SK-MEL-5 (cell line): ENCODE measurements around the gene GULP1. TPM values are rescaled to one million over a fixed set of nuclear protein-coding genes. Genes with fewer than 3 reads are reported as not detected.
A peak's percentile ranks its signal among the peaks of the same experiment; 100 is the strongest.
"Not testable (repeated sequence)": the region's sequence is repeated elsewhere in the genome, so short reads cannot be mapped to it uniquely, and the experiment has no call there.

ENCODE experiments used
- DNase-seq: peaks from one replicate; pipeline ENCODE4 v3.0.0-alpha.2; 2016; ENCODE audit warnings: low read depth, low spot score
- in situ Hi-C: cut with HindIII; loops from 2 replicates; pipeline ENCODE4 v1.10.0; 2016; ENCODE audit warnings: low sequenced_read_pairs, high pct_unique_total_duplicates, low pct_unique_long_range_greater_than_20kb
- total RNA-seq: library from RNA; depleted of rRNA; stranded (reverse); fragments of >200 nt; shearing (Covaris generic); gene quantifications from 2 replicates; pipeline ENCODE4 v1.2.3, GENCODE V29; 2014

Gene GULP1
- total RNA-seq, 1 experiment from 2014 or later, result 34.6 TPM

DNA sequence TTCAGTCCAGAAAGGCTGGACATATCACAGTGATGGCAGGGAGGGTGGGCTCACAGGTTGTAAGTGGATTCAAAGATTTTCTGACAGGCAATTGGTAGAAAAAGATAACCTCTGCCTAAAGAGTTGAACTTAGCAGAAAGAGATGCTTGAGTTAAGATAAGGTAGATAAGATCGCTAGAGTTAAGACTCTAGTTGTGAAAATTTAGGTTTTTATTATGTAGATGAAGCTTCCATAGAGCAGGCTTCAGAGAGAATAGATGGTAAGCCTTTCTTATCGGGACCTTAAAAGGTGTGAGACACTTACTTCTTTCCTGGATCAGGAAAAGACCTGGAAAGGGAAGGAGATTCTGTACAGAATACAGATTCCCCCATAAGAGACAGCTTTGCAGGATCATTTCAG is 134.4 kb downstream of the GULP1 start:
- in situ Hi-C loops, result no loop called here

DNA sequence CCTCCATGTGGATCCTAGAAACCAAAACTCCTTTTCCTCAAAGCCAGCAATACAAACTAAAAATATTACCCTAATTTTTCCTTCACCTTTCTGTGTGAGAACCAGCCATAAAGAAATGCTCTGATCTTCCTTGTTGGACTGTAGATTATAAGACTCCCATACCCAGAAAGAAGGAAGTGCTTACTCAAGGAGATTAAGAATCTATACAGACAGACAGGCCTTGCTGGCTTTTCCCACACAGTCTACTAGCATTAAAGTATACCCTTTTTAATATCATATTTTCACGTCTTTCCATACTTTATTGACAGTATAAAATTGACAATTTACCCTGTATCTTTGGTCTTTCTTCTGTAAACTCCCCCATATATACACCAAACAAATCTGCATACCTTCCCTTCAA is 139.0 kb downstream of the GULP1 start:
- DNase-seq, result no peak
- in situ Hi-C loops, result no loop called here

More for the DNA sequence above, 134.4 kb downstream of the GULP1 start:
- DNase-seq, result no peak

DNA sequence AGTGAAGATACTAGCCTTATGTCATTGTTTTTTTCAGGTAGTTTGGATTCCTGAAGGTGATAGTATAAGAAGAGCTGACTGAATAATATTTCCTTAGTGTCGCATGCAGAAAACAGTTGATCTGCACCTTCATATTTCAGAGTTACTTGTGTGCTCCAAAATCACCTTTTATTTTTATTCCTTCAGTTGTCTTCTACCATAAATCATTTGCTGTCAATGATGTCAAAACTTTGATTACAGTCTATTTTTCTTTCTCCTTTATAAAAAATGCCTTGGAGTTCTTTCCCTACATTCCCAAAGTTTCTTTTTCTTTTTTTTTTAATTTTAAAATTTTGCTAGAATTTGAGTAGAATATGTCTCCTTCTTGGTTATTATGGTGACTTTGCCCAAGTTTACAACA is 142.3 kb downstream of the GULP1 start:
- in situ Hi-C loops, result no loop called here
- no peak for DNase-seq

DNA sequence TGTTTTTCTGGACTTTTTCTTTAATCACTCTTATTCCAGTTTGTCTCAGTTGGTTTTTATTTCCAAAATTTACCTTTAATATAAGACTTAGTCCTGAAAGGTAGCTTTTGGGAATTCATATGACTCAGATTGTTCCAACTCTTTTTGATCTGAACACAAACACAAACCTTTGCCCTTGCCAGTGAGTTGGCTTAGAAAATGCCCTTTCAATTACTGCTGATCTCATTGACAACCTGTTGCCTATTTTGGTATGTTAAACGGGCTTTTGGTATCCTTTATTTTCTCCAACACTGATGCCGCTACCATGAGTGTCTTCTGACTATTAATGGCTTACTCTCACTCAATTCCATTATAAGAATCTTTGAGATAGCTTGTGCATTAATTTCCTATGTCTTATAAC is 143.4 kb downstream of the GULP1 start:
- no peak for DNase-seq
- in situ Hi-C loops, result no loop called here

DNA sequence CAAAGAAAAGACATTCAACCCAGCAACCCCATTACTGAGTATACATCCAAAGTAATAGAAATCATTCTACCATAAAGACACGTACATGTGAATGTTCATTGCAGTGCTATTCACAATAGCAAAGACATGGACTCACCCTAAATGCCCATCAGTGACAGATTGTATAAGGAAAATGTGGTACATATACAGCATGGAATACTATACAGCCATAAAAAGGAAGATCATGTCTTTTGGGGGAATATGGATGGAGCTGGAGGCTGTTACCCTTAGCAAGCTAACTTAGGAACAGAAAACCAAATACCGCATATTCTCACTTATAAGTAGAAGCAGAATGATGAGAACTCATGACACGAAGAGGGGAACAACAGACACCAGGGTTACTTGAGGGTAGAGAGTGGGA is 145.9 kb downstream of the GULP1 start:
- in situ Hi-C loops, result no loop called here
- DNase-seq, result no peak

DNA sequence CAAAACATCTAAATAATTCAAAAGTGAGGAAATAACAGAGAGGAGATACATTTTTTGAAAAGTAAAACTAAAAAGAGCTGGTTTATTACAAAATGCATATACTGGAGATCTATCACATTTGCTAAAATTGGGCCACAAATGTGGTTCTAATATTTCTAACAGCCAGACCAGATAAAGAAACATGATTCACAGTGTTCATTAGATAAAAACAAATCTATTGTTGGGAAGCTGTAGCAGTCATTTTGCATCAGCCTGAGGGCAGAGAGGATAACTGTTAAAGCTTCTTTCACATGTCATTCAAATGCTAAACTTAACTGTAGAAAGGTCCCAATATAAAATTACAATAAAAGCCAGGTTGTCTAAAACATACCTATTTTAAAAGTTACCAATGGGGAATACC is 148.3 kb downstream of the GULP1 start:
- in situ Hi-C loops, result no loop called here
- DNase-seq, result peak; percentile 27

DNA sequence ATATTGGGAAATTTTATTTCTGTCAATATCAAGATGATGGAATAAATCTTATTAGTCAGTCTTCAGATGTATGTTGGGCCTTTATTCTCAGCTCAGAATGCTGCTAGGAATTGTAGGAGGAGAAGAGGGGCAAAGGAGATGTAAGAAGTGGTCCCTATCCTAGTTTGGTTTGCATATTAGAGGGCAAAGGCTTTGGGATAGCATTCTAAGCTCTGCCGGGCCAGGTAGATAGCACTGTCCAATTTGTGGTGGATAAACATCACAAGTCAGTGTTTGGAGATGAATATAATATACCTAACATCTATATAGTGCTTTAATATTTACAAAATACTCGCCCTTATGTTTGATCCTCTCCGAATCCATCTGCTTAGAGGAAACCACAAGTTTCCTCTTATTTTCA is 149.2 kb downstream of the GULP1 start:
- no peak for DNase-seq
- in situ Hi-C loops, result no loop called here

DNA sequence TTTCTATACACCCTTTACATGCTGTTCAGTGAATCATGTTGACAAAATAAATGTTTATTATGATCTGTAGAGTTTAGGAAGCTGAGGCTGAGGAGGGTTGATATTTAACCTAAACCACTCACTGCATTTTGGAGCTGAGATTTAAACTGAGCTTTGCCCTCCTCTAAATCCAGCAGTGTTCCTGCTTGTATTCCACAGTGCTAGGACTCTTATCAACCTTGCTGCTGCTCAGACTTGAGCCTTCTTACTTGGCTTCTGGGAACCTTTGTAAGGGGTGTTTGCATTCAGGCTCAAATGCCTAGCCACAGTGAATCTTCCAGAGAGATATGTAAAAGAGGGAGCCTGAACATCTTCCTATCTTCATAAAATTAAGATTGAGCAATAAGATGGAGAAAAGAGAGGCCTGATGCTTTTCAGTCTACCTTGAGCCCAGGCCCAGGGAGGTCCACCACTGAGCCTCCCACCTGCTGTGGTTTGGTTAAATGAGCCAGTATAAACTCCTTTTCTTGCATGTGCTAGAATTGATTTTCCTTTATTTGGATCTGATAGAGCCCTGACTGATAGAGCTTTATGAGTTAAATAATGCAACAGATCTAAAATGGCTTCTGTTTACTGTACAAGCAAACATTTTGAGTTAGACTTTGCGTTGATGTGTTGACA is 149.7 kb downstream of the GULP1 start:
- in situ Hi-C loops, result no loop called here
- DNase-seq, result no peak

DNA sequence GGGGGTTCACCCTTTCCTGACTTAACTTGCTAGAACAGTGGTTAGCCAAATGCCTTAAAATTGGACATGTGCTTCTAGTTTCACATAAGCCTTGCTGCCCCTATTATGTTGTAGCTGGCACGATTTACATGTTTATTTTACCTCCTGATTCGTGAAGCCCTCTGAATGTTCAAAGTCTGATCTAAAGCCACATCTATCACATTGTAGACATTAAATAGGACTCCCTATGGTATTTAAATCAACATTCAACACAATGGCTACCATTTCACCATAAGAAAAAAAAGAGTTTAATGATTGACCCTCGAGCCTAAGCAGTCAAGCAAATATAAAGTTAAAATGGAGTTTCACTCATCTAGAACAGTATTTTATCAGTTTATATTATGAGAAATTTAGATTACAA is 151.5 kb downstream of the GULP1 start:
- in situ Hi-C loops, result no loop called here

DNA sequence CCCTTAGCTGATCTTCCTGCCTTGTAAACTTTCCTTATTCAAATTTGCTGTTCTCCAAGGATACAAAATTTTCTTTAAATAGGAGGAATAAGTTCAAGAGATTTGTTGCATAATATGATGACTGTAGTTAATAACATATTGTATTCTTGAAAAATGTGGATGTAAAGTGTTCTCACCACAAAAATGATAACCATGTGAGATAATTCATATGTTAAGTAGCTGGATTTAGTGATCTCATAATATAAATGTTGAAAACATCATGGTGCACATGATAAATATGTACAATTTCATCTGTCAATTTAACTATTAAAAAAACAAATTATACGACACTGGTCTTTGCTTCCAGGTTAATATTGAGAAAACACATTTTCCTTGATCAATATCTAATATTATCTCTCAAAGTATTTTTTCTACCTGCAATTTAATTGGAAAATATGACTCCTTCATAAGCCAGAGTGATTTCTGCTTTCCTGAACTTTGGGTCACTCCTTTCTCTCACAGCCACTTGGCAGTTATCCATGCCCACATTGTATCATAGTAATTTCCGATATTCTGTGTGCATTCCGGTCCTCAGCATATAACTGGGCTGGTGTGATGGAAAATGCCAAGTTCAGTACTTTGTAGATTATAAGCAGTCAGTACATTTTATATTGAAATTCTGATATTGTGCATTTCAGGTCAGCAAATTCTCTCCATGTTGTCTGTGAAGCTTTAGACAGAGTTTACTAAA is 152.6 kb downstream of the GULP1 start:
- DNase-seq, result no peak
- in situ Hi-C loops, result no loop called here

More for the DNA sequence above, 151.5 kb downstream of the GULP1 start:
- DNase-seq, result no peak

DNA sequence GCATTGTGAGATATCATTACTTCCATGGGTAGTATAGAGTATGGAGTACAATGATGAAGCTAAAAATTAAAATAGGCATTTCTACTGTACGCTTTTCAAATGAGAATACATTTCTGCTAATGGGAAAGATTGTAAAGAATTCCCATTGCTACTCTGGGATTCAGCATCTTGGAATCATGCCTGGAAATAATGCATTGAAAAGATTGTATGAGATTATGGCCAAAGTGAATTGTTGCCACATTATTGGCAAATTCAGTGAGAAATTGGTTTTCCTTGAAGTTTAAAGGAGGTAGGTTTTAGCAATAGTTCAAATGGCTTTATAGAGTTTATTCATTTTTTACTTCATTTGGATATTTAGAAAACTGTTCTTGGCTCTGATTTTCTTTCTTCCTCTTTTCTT is 157.9 kb downstream of the GULP1 start:
- in situ Hi-C loops, result no loop called here
- DNase-seq, result no peak

DNA sequence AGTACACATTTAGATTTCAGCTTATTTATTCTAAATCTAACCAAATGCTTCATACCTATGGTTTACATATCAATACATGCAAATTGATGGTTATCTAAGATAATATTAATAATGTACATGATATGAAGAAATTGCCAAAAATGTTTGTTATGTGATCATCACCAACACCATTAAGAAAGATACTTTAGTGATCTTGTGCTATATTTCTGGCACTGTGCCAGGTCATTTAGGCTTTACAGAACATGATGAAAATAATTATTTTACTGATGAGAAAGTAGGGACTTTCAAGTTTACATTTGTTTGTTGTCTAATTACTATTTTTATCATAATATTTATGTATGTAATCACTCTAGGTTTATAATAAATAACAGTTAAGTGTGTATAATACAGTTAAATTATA is 158.3 kb downstream of the GULP1 start:
- in situ Hi-C loops, result no loop called here
- DNase-seq, result no peak

DNA sequence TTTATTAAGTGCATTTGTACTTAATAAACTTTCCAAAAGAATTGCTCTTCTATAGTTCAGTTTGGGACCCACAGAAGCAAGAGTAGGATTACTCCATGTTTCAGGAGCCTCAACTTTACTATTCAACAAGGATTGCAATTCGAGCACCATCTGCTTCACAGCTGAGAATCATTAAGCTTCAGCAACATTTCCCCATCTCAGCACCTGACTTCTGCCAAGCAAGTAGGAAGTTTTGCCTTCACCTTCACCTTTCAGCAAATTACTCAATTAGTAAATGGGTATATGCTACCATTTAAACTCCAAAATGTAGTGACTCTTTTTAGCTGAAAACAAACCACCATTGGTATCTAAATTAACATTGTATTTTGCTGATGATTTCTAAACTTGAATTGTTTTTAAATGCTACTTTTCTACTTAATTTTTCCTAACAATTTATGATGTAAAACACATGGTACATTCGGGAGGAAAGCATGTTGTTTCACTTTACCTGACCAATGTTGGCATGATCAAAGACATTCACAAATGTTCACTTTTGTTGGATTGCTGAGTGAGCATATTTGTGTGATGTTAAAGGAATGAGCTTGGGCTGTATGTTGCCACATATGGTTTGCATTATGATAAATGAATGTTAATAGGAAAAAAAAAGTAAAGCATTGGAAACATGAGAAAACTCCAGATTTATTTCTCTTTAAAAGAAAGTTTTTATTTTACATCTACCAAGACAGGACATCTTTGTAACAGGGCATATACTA is 159.2 kb downstream of the GULP1 start:
- in situ Hi-C loops, result no loop called here
- DNase-seq, result no peak

DNA sequence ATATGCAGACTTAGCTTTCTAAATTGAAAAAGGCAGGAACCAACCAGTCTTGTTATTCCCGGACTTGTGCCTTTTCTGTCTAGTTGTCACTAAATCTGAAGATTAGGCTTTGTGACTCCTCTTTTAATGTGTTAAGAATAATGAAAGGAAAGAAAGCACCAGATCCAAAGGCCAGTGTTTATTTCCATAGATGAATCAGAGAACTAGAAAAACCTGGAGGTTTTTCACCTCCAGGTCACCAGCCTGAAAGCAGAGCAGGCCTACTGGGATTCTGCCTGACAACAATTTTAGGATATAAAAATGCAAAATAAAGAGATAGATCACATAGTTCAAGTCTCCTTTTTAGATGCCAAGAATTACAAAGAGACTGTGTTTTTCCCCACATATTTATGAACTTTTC is 160.4 kb downstream of the GULP1 start:
- DNase-seq, result no peak
- in situ Hi-C loops, result no loop called here

DNA sequence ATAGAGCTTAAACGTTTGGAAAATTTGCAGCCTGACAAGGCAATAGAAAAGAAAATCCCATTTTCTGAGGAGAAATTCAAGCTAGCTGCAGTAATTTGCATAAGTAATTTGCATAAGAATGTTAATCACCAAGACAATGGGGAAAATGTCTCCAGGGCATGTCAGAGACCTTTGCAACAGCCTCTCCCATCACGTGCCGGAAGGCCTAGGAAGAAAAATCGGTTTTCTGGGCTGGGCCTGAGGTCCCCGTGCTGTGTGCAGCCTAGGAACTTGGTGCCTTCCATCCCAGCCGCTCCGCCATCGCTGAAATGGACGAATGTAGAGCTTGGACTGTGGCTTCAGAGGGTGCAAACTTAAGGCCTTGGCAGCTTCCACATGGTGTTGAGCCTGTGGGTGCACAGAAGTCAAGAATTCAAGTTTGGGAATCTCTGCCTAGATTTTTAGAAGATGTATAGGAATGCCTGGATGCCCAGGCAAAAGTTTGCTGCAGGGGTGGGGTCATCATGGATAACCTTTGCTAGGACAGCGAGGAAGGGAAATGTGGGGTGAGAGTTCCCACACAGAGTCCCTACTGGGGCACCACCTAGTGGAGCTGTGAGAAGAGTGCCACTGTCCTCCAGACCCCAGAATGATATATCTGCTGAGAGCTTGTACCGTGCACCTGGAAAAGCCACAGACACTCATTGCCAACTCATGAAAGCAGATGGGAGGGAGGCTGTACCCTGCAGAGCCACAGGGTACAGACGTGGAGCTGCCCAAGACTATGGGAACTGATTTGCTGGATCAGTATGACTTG is 164.6 kb downstream of the GULP1 start:
- in situ Hi-C loops, result no loop called here
- DNase-seq, result peak; percentile 30

DNA sequence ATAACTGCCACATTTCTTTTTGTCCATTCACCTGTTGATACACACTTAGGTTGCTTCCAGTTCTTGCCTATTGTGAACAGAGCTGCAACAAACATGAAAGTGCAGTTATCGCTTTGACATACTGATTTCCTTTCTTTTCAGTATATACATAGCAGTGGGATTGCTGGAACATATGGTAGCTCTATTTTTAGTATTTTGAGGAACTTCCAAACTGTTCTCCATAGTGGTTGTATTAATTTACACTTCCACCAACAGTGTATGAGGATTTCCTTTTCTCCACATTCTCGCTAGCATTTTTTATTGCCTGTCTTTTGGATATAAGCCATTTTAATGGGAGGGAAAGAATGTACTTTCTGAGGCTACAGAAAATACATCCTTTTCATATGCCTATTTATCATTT is 167.4 kb downstream of the GULP1 start:
- in situ Hi-C loops, result no loop called here
- no peak for DNase-seq

DNA sequence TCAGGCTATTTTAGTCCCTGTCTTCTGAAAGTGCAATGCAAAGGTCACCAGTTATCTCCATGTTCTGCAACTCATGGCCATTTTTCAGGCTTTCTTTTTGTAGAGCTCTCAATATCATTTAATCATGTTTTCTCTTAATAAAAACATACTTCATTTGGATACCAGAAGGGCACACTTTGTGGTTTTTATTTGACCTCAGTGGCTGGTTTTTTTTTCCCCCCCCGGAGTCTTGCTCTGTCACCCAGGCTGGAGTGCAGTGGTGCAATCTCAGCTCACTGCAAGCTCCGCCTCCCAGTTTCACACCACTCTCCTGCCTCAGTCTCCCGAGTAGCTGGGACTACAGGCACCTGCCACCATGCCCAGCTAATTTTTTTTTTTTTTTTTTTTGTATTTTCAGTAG is 174.4 kb downstream of the GULP1 start:
- in situ Hi-C loops, DNase-seq: not testable (repeated sequence)

DNA sequence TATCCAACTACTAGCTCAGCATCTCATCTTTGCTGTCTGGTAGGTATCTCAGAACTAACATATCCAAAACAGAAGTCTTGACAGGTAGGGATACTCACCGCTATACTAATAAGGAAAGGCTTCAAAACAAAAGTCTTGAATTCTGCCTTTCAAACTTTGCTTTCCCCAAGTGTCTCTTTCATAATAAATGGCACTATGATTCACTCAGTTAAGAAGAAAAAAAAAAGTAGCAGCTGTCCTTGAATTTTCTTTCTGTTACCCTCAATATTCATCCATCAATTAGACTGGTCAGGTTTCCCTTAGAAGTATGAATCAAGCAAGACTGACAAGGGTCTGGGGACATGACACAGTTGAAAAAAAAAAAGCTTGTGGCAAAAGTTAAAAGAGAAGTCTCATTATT is 175.1 kb downstream of the GULP1 start:
- in situ Hi-C loops, result no loop called here
- no peak for DNase-seq
